ENCODE results near the gene ZNF462. TPM values are rescaled to one million over a fixed set of nuclear protein-coding genes. Genes with fewer than 3 reads are reported as not detected.

ZNF462 gene
- total and polyA plus RNA-seq, 4 donors: 0.35 to 2.1 (median 1.4) TPM

DNA sequence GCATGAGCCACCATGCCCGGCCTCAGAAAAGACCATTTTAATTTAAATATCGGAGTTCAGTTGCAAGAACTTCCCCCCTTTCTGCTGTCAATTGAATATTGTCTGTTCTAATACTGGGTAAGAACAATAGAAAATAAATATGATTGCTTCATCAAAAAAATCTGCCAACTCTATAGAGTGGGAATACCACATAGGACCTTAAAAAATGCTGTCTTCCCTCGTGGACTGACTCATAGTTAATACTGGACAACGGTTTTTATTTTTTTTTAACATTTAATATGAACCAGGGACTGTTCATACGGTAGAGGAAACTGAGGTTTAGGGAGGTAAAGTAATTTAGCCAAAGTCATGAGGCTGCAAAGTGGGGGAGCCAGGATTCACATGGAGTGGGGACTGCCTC, 9.7 kb downstream of the ZNF462 start:
- Histone ChIP-seq H3K27ac (ENCODE audit: low read depth in 1 of 2, low read length in 2 of 2) (no peak overlapping the region), H3K4me3 (ENCODE audit: low read depth in 1 of 3, low read length in 3 of 3) (no peak overlapping the region), H3K9ac (ENCODE audit: low read depth in 1 of 2, low read length in 2 of 2) (no peak overlapping the region), H3K36me3 (ENCODE audit: control insufficient read depth in 4 of 4, insufficient read depth in 3 of 4, low read depth in 1 of 4, low read length in 3 of 4) (no peaks in the 10 kb centered on the region), H3K27me3 (ENCODE audit: control insufficient read depth in 4 of 4, insufficient read depth in 4 of 4, low read length in 3 of 4) (no peaks in the 10 kb centered on the region), H3K4me1 (ENCODE audit: control insufficient read depth in 4 of 4, insufficient read depth in 4 of 4, low read length in 3 of 4) (peaks cover 10 to 27% (median 20%) of the 10 kb centered on the region in 4 donors), H3K9me3 (ENCODE audit: control insufficient read depth in 4 of 4, low read length in 3 of 4) (no peaks in the 10 kb centered on the region)
- TF ChIP-seq FOXA1 (IDR thresholded peaks at IDR 0.05) (no peak), RXRA (IDR thresholded peaks at IDR 0.05) (no peak), NR2F2 (IDR thresholded peaks at IDR 0.05) (no peak), FOXA2 (IDR thresholded peaks at IDR 0.05) (no peak), HNF4A (conservative IDR thresholded peaks at IDR 0.05) (no peak)
- TF ChIP-seq, protein P1, sequence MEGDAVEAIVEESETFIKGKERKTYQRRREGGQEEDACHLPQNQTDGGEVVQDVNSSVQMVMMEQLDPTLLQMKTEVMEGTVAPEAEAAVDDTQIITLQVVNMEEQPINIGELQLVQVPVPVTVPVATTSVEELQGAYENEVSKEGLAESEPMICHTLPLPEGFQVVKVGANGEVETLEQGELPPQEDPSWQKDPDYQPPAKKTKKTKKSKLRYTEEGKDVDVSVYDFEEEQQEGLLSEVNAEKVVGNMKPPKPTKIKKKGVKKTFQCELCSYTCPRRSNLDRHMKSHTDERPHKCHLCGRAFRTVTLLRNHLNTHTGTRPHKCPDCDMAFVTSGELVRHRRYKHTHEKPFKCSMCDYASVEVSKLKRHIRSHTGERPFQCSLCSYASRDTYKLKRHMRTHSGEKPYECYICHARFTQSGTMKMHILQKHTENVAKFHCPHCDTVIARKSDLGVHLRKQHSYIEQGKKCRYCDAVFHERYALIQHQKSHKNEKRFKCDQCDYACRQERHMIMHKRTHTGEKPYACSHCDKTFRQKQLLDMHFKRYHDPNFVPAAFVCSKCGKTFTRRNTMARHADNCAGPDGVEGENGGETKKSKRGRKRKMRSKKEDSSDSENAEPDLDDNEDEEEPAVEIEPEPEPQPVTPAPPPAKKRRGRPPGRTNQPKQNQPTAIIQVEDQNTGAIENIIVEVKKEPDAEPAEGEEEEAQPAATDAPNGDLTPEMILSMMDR (IDR thresholded peaks at IDR 0.05; ENCODE audit: low read depth, low read length, missing input control): no peak
- 93% methylated on average over 5 of the region's 5 CpGs for WGBS
- DNase-seq (ENCODE audit: low spot score): no peak

DNA sequence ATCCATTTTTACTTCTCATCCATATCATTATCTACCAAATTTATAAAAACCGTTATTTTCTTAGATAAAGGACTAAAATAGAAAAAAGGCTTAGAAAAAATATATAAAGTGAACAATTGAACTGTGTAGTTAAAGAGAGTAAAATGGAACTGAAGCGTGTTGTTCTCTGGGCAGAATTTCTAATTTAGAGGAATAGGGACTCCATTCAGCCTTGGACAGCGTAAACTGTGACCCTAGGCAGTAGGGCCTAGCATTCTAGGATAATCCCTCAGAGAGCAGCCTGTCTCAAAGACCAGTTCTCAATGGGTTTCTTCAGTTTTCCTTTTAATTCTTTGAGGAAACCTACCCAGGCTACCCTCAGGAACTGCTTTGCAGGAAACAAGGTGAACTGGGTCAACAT, 11.1 kb downstream of the ZNF462 start:
- Histone ChIP-seq H3K27me3 (ENCODE audit: control insufficient read depth in 4 of 4, insufficient read depth in 4 of 4, low read length in 3 of 4) (no peaks in the 10 kb centered on the region), H3K9ac (ENCODE audit: low read depth in 1 of 2, low read length in 2 of 2) (no peak overlapping the region), H3K4me1 (ENCODE audit: control insufficient read depth in 4 of 4, insufficient read depth in 4 of 4, low read length in 3 of 4) (peaks cover 7 to 14% (median 12%) of the 10 kb centered on the region in 4 donors), H3K27ac (ENCODE audit: low read depth in 1 of 2, low read length in 2 of 2) (peak overlapping the region; percentile 9 to 33), H3K9me3 (ENCODE audit: control insufficient read depth in 4 of 4, low read length in 3 of 4) (no peaks in the 10 kb centered on the region), H3K36me3 (ENCODE audit: control insufficient read depth in 4 of 4, insufficient read depth in 3 of 4, low read depth in 1 of 4, low read length in 3 of 4) (no peaks in the 10 kb centered on the region), H3K4me3 (ENCODE audit: low read depth in 1 of 3, low read length in 3 of 3) (no peak overlapping the region)
- WGBS: 92% methylated on average over 3 of the region's 3 CpGs
- no peak for DNase-seq (ENCODE audit: low spot score)
- TF ChIP-seq NR2F2 (IDR thresholded peaks at IDR 0.05): peak; percentile 8
- no peak for TF ChIP-seq FOXA1 (IDR thresholded peaks at IDR 0.05)

DNA sequence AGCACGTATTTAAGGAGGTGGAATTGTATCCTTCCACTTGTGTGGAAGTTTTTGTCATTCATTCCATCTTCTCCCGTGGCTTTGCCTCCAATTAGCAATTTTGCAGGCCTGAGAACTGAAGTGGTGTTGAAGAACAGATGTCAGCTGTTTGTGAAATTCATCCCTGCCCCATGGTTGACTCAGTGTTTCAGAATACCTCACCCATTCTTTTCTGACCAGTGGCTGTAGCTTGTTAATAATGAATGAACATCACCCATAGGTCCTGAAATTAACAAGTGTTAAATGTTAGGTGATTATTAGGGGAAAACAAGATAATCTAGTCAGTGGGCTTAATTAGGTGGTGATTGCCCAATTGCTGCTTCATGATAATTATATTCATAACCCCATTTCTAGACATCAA, 11.7 kb downstream of the ZNF462 start:
- H3K9ac ChIP-seq (ENCODE audit: low read depth in 1 of 2, low read length in 2 of 2): no peak overlapping the region
- H3K27ac ChIP-seq (ENCODE audit: low read depth in 1 of 2, low read length in 2 of 2): peak overlapping the region; percentile 9 to 33
- no peaks in the 10 kb centered on the region for H3K9me3 ChIP-seq (ENCODE audit: control insufficient read depth in 4 of 4, low read length in 3 of 4)
- H3K27me3 ChIP-seq (ENCODE audit: control insufficient read depth in 4 of 4, insufficient read depth in 4 of 4, low read length in 3 of 4): no peaks in the 10 kb centered on the region
- TF ChIP-seq EGR1 (IDR thresholded peaks at IDR 0.05; ENCODE audit: low read depth in 2 of 2) (no peak), YY1 (IDR thresholded peaks at IDR 0.05) (no peak), RAD21 (IDR thresholded peaks at IDR 0.05) (no peak), RXRA (IDR thresholded peaks at IDR 0.05) (no peak), HNF4A (conservative IDR thresholded peaks at IDR 0.05) (no peak), HNF4G (IDR thresholded peaks at IDR 0.05) (no peak), SP1 (IDR thresholded peaks at IDR 0.05) (no peak), NR2F2 (IDR thresholded peaks at IDR 0.05) (no peak), FOXA2 (IDR thresholded peaks at IDR 0.05) (no peak), GABPA (IDR thresholded peaks at IDR 0.05 in 1 of 2, conservative IDR thresholded peaks at IDR 0.05 in 1 of 2) (no peak), JUND (IDR thresholded peaks at IDR 0.05) (no peak), TAF1 (conservative IDR thresholded peaks at IDR 0.05) (no peak), REST (IDR thresholded peaks at IDR 0.05) (no peak)
- TF ChIP-seq, protein P2, sequence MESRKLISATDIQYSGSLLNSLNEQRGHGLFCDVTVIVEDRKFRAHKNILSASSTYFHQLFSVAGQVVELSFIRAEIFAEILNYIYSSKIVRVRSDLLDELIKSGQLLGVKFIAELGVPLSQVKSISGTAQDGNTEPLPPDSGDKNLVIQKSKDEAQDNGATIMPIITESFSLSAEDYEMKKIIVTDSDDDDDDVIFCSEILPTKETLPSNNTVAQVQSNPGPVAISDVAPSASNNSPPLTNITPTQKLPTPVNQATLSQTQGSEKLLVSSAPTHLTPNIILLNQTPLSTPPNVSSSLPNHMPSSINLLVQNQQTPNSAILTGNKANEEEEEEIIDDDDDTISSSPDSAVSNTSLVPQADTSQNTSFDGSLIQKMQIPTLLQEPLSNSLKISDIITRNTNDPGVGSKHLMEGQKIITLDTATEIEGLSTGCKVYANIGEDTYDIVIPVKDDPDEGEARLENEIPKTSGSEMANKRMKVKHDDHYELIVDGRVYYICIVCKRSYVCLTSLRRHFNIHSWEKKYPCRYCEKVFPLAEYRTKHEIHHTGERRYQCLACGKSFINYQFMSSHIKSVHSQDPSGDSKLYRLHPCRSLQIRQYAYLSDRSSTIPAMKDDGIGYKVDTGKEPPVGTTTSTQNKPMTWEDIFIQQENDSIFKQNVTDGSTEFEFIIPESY (IDR thresholded peaks at IDR 0.05): no peak
- TF ChIP-seq, protein P3, sequence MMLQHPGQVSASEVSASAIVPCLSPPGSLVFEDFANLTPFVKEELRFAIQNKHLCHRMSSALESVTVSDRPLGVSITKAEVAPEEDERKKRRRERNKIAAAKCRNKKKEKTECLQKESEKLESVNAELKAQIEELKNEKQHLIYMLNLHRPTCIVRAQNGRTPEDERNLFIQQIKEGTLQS (IDR thresholded peaks at IDR 0.05): no peak
- WGBS: 88% methylated on average over 2 of the region's 2 CpGs
- no peak overlapping the region for H3K4me3 ChIP-seq (ENCODE audit: low read depth in 1 of 3, low read length in 3 of 3)
- H3K36me3 ChIP-seq (ENCODE audit: control insufficient read depth in 4 of 4, insufficient read depth in 3 of 4, low read depth in 1 of 4, low read length in 3 of 4): no peaks in the 10 kb centered on the region
- DNase-seq (ENCODE audit: low spot score): no peak
- peaks cover 5 to 8% (median 6%) of the 10 kb centered on the region in 4 donors for H3K4me1 ChIP-seq (ENCODE audit: control insufficient read depth in 4 of 4, insufficient read depth in 4 of 4, low read length in 3 of 4)

Measured in liver (tissue), 9 donors.